H9 (cell line): ENCODE measurements around the gene ENOSF1. TPM values are rescaled to one million over a fixed set of nuclear protein-coding genes. Genes with fewer than 3 reads are reported as not detected.

ENCODE experiments used
- DNase-seq: peaks from one replicate; pipeline ENCODE4 v3.0.0-alpha.2; 2017
- H2AFZ ChIP-seq: one replicate; pipeline ENCODE4 v1.6.1; 2013; ENCODE audit warnings: mild to moderate bottlenecking, low read length, control low read depth, moderate library complexity
- H2AK5ac ChIP-seq: 2 replicates; pipeline ENCODE4 v1.6.1; 2013; ENCODE audit warnings: low read length, control low read depth, mixed read lengths; ENCODE audit not compliant: insufficient read length
- H2BK120ac ChIP-seq: one replicate; pipeline ENCODE4 v1.6.1; 2013; ENCODE audit warnings: low read depth, mild to moderate bottlenecking, low read length, control low read depth, inconsistent platforms; ENCODE audit not compliant: poor library complexity, severe bottlenecking
- H2BK12ac ChIP-seq: 2 replicates; pipeline ENCODE4 v1.6.1; 2013; ENCODE audit warnings: low read length, control low read depth, mixed read lengths, low read depth; ENCODE audit not compliant: insufficient read length
- H2BK15ac ChIP-seq: 2 replicates; pipeline ENCODE4 v1.6.1; 2013; ENCODE audit warnings: low read depth, low read length, control low read depth
- H2BK20ac ChIP-seq: one replicate; pipeline ENCODE4 v1.6.1; 2013; ENCODE audit warnings: low read depth, mild to moderate bottlenecking, low read length, control low read depth, inconsistent platforms; ENCODE audit not compliant: poor library complexity, severe bottlenecking
- H2BK5ac ChIP-seq: 2 replicates; pipeline ENCODE4 v1.6.1; 2013; ENCODE audit warnings: low read length, control low read depth, mixed read lengths; ENCODE audit not compliant: insufficient read length
- H3K14ac ChIP-seq: 2 replicates; pipeline ENCODE4 v1.6.1; 2013; ENCODE audit warnings: low read length, control low read depth; ENCODE audit not compliant: insufficient read depth
- H3K18ac ChIP-seq: 2 replicates; pipeline ENCODE4 v1.6.1; 2013; ENCODE audit warnings: low read depth, mild to moderate bottlenecking, mixed read lengths, low read length, control low read depth; ENCODE audit not compliant: insufficient read length
- H3K23ac ChIP-seq: 2 replicates; pipeline ENCODE4 v1.6.1; 2013; ENCODE audit warnings: low read length, control low read depth, mixed read lengths, low read depth; ENCODE audit not compliant: insufficient read length
- H3K23me2 ChIP-seq: 2 replicates; pipeline ENCODE4 v1.6.1; 2013; ENCODE audit warnings: low read depth, mild to moderate bottlenecking, mixed read lengths, low read length, control low read depth; ENCODE audit not compliant: insufficient read length, poor library complexity, severe bottlenecking
- H3K27ac ChIP-seq: 2 replicates; pipeline ENCODE4 v1.5.1; 2013; ENCODE audit warnings: low read length, control low read depth, mixed read lengths, low read depth; ENCODE audit not compliant: insufficient read length
- H3K27me3 ChIP-seq: 2 replicates; pipeline ENCODE4 v1.6.1; 2013; ENCODE audit warnings: low read length, control low read depth, inconsistent platforms; ENCODE audit not compliant: insufficient read depth
- H3K4ac ChIP-seq: 2 replicates; pipeline ENCODE4 v1.6.1; 2013; ENCODE audit warnings: low read depth, mild to moderate bottlenecking, control low read depth, inconsistent platforms, low read length, moderate library complexity
- H3K4me1 ChIP-seq: 2 replicates; pipeline ENCODE4 v1.6.1; 2013; ENCODE audit warnings: low read length, control low read depth, inconsistent platforms; ENCODE audit not compliant: insufficient read depth
- H3K4me2 ChIP-seq: 2 replicates; pipeline ENCODE4 v1.6.1; 2013; ENCODE audit warnings: low read length, control low read depth, mixed read lengths; ENCODE audit not compliant: insufficient read length, insufficient read depth
- H3K56ac ChIP-seq: 2 replicates; pipeline ENCODE4 v1.6.1; 2013; ENCODE audit warnings: low read depth, mild to moderate bottlenecking, mixed read lengths, low read length, control low read depth; ENCODE audit not compliant: insufficient read length
- H3K79me1 ChIP-seq: 2 replicates; pipeline ENCODE4 v1.6.1; 2013; ENCODE audit warnings: low read depth, mild to moderate bottlenecking, moderate library complexity, low read length, control low read depth, inconsistent platforms; ENCODE audit not compliant: insufficient read depth, poor library complexity, severe bottlenecking
- H3K79me2 ChIP-seq: 2 replicates; pipeline ENCODE4 v1.6.1; 2013; ENCODE audit warnings: low read length, control low read depth, inconsistent platforms; ENCODE audit not compliant: insufficient read depth
- H3K9ac ChIP-seq: 2 replicates; pipeline ENCODE4 v1.6.1; 2013; ENCODE audit warnings: low read length, control low read depth, mixed read lengths; ENCODE audit not compliant: insufficient read length; ENCODE audit errors: extremely low read depth
- H3K9me3 ChIP-seq: one replicate; pipeline ENCODE4 v1.6.1; 2013; ENCODE audit warnings: low read depth, low read length, inconsistent platforms; ENCODE audit not compliant: control insufficient read depth
- H3T11ph ChIP-seq: one replicate; pipeline ENCODE4 v1.6.1; 2013; ENCODE audit warnings: mild to moderate bottlenecking, low read length, control low read depth, inconsistent platforms
- H4K20me1 ChIP-seq: one replicate; pipeline ENCODE4 v1.6.1; 2013; ENCODE audit not compliant: control insufficient read depth, insufficient read length, insufficient read depth
- H4K5ac ChIP-seq: 2 replicates; pipeline ENCODE4 v1.6.1; 2013; ENCODE audit warnings: low read depth, mild to moderate bottlenecking, mixed read lengths, low read length, control low read depth; ENCODE audit not compliant: insufficient read length
- H4K8ac ChIP-seq: replicated peaks from 2 replicates; pipeline ENCODE4 v1.6.1; 2013; ENCODE audit warnings: low read length, control low read depth, mixed read lengths, low read depth; ENCODE audit not compliant: insufficient read length
- H4K91ac ChIP-seq: 2 replicates; pipeline ENCODE4 v1.6.1; 2013; ENCODE audit warnings: low read depth, mild to moderate bottlenecking, moderate library complexity, mixed read lengths, low read length, control low read depth; ENCODE audit not compliant: insufficient read length
- H3K27ac Mint-ChIP-seq, 3 experiments: 2 replicates in 2 of 3; 3 replicates in 1 of 3; pipeline ENCODE4 v1.8.0; 2020 to 2021; ENCODE audit warnings: mixed read lengths in 3 of 3, mild to moderate bottlenecking in 1 of 3, moderate library complexity in 1 of 3
- H3K27me3 Mint-ChIP-seq: 2 replicates; pipeline ENCODE4 v1.8.0; 2021; ENCODE audit warnings: low read depth, mild to moderate bottlenecking, moderate library complexity, mixed read lengths
- H3K36me3 Mint-ChIP-seq, 3 experiments: 2 replicates in 2 of 3; 3 replicates in 1 of 3; pipeline ENCODE4 v1.8.0; 2020 to 2021; ENCODE audit warnings: low read depth in 3 of 3, mixed read lengths in 3 of 3; ENCODE audit not compliant: insufficient read depth in 1 of 3
- H3K4me1 Mint-ChIP-seq, 2 experiments: 2 replicates each; pipeline ENCODE4 v1.8.0; 2020; ENCODE audit warnings: mixed read lengths in 2 of 2
- H3K4me3 Mint-ChIP-seq, 2 experiments: 2 replicates in 1 of 2; 3 replicates in 1 of 2; pipeline ENCODE4 v1.8.0; 2020 to 2021; ENCODE audit warnings: mild to moderate bottlenecking in 2 of 2, mixed read lengths in 2 of 2, moderate library complexity in 1 of 2
- H3K9me3 Mint-ChIP-seq, 2 experiments: 2 replicates in 1 of 2; 3 replicates in 1 of 2; pipeline ENCODE4 v1.8.0; 2020; ENCODE audit warnings: mild to moderate bottlenecking in 2 of 2, mixed read lengths in 2 of 2, moderate library complexity in 1 of 2
- WGBS: extraction: QIAGEN DNeasy Blood & Tissue Kit; methylation state at CpG from one replicate; pipeline ENCODE4 v1.1.7; 2013; ENCODE audit warnings: missing lambda C conversion rate, low lambda C conversion rate, mixed read lengths; ENCODE audit not compliant: insufficient read length; ENCODE audit errors: extremely low coverage; 5-methylcytosine and 5-hydroxymethylcytosine counted together
- total RNA-seq: library from RNA; stranded (reverse); gene quantifications from 2 replicates; pipeline ENCODE4 v1.2.1, GENCODE V29; 2021
- TF ChIP-seq, protein P1 (sequence below): fragments of 200-600 bp; sonication (generic); conservative IDR thresholded peaks from 3 replicates; pipeline ENCODE4 v1.8.0; 2021; ENCODE audit warnings: antibody characterized with exemption, mild to moderate bottlenecking

ENOSF1 gene
- total RNA-seq, 1 experiment from 2014 or later, result 40.3 TPM

DNA sequence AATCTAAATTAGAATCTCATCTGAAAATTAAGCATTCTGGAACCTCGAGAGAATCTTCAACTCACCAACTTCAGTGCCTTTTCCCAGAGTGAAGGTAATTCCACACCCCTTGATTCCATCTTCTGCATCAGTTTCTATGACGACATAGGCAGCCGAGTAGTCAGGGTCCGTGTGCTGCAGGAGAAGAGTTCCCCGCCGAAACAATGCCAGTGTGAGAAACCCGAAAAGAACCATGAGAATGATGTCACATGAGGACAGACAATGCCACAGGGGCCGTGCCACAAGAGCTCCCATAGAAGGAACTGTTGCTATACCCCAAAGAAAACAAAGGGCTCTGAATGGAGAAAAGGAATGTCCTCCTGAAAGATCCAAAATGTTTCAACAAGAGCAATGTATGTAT is 6.0 kb downstream of the ENOSF1 start:
- Mint-ChIP-seq H3K36me3 (peaks cover 12 to 52% (median 45%) of the 10 kb centered on the region in 3 experiments; a peak in 6 of 7 replicates), H3K4me1 (peaks cover 3% of the 10 kb centered on the region in 2 experiments), H3K27me3 (no peaks in the 10 kb centered on the region), H3K9me3 (no peaks in the 10 kb centered on the region; a peak in 1 of 5 replicates), H3K4me3 (no peak overlapping the region), H3K27ac (peak overlapping the region in 1 of 3 experiments; percentile 26; a peak in 2 of 7 replicates)
- H4K20me1 ChIP-seq, result no peaks in the 10 kb centered on the region
- H4K5ac ChIP-seq, result no peak overlapping the region
- H2BK120ac ChIP-seq, result no peak overlapping the region
- no peak overlapping the region for H3K4me2 ChIP-seq
- peaks cover 2% of the 10 kb centered on the region for H3K23me2 ChIP-seq
- WGBS, result no CpG with 5 or more reads among the region's 8 CpGs
- TF ChIP-seq, protein P1, sequence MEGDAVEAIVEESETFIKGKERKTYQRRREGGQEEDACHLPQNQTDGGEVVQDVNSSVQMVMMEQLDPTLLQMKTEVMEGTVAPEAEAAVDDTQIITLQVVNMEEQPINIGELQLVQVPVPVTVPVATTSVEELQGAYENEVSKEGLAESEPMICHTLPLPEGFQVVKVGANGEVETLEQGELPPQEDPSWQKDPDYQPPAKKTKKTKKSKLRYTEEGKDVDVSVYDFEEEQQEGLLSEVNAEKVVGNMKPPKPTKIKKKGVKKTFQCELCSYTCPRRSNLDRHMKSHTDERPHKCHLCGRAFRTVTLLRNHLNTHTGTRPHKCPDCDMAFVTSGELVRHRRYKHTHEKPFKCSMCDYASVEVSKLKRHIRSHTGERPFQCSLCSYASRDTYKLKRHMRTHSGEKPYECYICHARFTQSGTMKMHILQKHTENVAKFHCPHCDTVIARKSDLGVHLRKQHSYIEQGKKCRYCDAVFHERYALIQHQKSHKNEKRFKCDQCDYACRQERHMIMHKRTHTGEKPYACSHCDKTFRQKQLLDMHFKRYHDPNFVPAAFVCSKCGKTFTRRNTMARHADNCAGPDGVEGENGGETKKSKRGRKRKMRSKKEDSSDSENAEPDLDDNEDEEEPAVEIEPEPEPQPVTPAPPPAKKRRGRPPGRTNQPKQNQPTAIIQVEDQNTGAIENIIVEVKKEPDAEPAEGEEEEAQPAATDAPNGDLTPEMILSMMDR, result no peak
- H3K27ac ChIP-seq, result no peak overlapping the region
- 0 out of 2 replicates have a peak, but pooled peaks cover 2% of the 10 kb centered on the region for H3K4me1 ChIP-seq
- H4K91ac ChIP-seq, result no peak overlapping the region
- no peak overlapping the region for H2BK12ac ChIP-seq
- no peaks in the 10 kb centered on the region for H3K79me2 ChIP-seq
- no peak overlapping the region for H3T11ph ChIP-seq
- H3K23ac ChIP-seq, result no peak overlapping the region
- H3K18ac ChIP-seq, result no peak overlapping the region
- H3K79me1 ChIP-seq, result peaks cover 3% of the 10 kb centered on the region
- H2BK15ac ChIP-seq, result no peak overlapping the region
- no peak overlapping the region for H2BK20ac ChIP-seq
- no peak overlapping the region for H2AK5ac ChIP-seq
- H4K8ac ChIP-seq, result no peak overlapping the region
- H3K27me3 ChIP-seq, result no peaks in the 10 kb centered on the region
- H2BK5ac ChIP-seq, result no peak overlapping the region
- no peak for DNase-seq
- H3K9me3 ChIP-seq, result no peaks in the 10 kb centered on the region
- H3K14ac ChIP-seq, result no peak overlapping the region
- H3K9ac ChIP-seq, result no peak overlapping the region
- H2AFZ ChIP-seq, result no peak overlapping the region
- no peak overlapping the region for H3K56ac ChIP-seq
- no peak overlapping the region for H3K4ac ChIP-seq
